ENCODE measurements around the gene KCND2. TPM values are rescaled to one million over a fixed set of nuclear protein-coding genes. Genes with fewer than 3 reads are reported as not detected.

The KCND2 gene
- total and polyA plus RNA-seq, 7 experiments from 2014 or later: not detected

DNA sequence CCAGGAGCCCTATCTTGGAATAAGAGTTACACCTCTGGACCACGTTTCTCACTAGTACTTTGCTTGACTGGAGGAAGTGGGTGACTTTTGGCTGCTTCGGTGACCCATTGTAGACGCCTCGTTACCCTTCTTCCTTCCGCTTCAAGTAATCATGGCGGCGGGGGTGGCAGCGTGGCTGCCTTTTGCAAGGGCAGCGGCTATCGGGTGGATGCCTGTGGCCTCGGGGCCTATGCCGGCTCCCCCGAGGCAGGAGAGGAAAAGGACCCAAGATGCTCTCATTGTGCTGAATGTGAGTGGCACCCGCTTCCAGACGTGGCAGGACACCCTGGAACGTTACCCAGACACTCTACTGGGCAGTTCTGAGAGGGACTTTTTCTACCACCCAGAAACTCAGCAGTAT, 1.5 kb downstream of the KCND2 start:
- Histone ChIP-seq H3K4me3 (ENCODE audit: low read length) (no peak overlapping the region), H3K9me3 (ENCODE audit: control insufficient read depth in 2 of 3, low read length in 3 of 3) (no peaks in the 10 kb centered on the region), H3K27me3 (ENCODE audit: control insufficient read depth in 2 of 2, insufficient read depth in 2 of 2, low read length in 2 of 2) (no peaks in the 10 kb centered on the region), H3K4me1 (ENCODE audit: control insufficient read depth in 2 of 2, insufficient read depth in 2 of 2, low read length in 2 of 2) (no peaks in the 10 kb centered on the region), H3K36me3 (ENCODE audit: control insufficient read depth in 2 of 3, insufficient read depth in 3 of 3, low read length in 3 of 3) (no peaks in the 10 kb centered on the region), H3K27ac (ENCODE audit: low read depth, low read length) (no peak overlapping the region)
- Mint-ChIP-seq H3K9me3 (peaks cover 0 to 10% (median 0%) of the 10 kb centered on the region in 11 donors), H3K36me3 (peaks cover 0 to 3% (median 0%) of the 10 kb centered on the region in 5 donors), H3K4me1 (peaks cover 0 to 8% (median 0%) of the 10 kb centered on the region in 7 donors), H3K27me3 (peaks cover 29 to 41% (median 33%) of the 10 kb centered on the region in 5 donors), H3K27ac (no peak overlapping the region), H3K4me3 (peak overlapping the region in 1 of 10 donors; percentile 39)
- ATAC-seq (no peak), DNase-seq (no peak)
- intact Hi-C loops (cut with micrococcal nuclease): loop anchor here in 1 of 2 donors (5.0 kb wide), 2 partner anchors 337 to 1002 kb away; no protein-coding TSS in a partner anchor
- ChIA-PET CTCF (no interaction called here), POLR2A (no interaction called here)

DNA sequence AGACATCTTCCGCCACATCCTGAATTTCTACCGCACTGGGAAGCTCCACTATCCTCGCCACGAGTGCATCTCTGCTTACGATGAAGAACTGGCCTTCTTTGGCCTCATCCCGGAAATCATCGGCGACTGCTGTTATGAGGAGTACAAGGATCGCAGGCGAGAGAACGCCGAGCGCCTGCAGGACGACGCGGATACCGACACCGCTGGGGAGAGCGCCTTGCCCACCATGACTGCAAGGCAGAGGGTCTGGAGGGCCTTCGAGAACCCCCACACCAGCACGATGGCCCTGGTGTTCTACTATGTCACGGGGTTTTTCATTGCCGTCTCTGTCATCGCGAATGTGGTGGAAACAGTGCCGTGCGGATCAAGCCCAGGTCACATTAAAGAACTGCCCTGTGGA, 1.9 kb downstream of the KCND2 start:
- Mint-ChIP-seq H3K27ac (no peak overlapping the region), H3K9me3 (peaks cover 0 to 10% (median 0%) of the 10 kb centered on the region in 11 donors), H3K36me3 (peaks cover 0 to 3% (median 0%) of the 10 kb centered on the region in 5 donors), H3K4me1 (peaks cover 0 to 8% (median 0%) of the 10 kb centered on the region in 7 donors), H3K4me3 (peak overlapping the region in 1 of 10 donors; percentile 2), H3K27me3 (peaks cover 27 to 41% (median 33%) of the 10 kb centered on the region in 5 donors)
- ChIA-PET CTCF (no interaction called here), POLR2A (no interaction called here)
- no peak overlapping the region for H3K27ac ChIP-seq (ENCODE audit: low read depth, low read length)
- H3K9me3 ChIP-seq (ENCODE audit: control insufficient read depth in 2 of 3, low read length in 3 of 3): no peaks in the 10 kb centered on the region
- H3K27me3 ChIP-seq (ENCODE audit: control insufficient read depth in 2 of 2, insufficient read depth in 2 of 2, low read length in 2 of 2): no peaks in the 10 kb centered on the region
- no peak overlapping the region for H3K4me3 ChIP-seq (ENCODE audit: low read length)
- intact Hi-C loops (cut with micrococcal nuclease): loop anchor here in 1 of 2 donors (5.0 kb wide), 2 partner anchors 338 to 1003 kb away; no protein-coding TSS in a partner anchor
- ATAC-seq (no peak), DNase-seq (no peak)
- H3K36me3 ChIP-seq (ENCODE audit: control insufficient read depth in 2 of 3, insufficient read depth in 3 of 3, low read length in 3 of 3): no peaks in the 10 kb centered on the region
- H3K4me1 ChIP-seq (ENCODE audit: control insufficient read depth in 2 of 2, insufficient read depth in 2 of 2, low read length in 2 of 2): no peaks in the 10 kb centered on the region

DNA sequence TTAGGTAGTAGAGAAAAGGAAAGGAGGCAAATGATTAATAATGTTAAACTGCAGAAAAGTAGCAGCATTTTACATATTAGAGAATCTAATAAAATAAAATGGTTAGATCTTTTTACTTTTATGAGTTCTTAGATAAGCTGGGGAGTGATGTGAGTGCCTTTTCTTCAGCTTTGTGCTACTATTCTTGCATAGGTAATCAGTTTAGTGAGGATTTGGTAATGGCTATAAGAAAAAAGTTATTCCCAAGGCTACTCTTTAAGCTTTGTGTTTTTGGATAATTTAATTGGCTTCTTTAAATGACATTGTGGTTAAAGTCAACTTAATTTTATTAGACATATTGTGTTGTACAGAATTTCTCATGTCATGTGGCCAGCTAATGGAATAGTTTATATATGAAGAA, 3.7 kb downstream of the KCND2 start:
- POLR2A ChIA-PET: no interaction called here
- Mint-ChIP-seq H3K4me1 (peaks cover 0 to 7% (median 0%) of the 10 kb centered on the region in 7 donors), H3K9me3 (peaks cover 0 to 10% (median 0%) of the 10 kb centered on the region in 11 donors), H3K36me3 (peaks cover 0 to 3% (median 0%) of the 10 kb centered on the region in 5 donors), H3K4me3 (no peak overlapping the region), H3K27me3 (peaks cover 23 to 35% (median 27%) of the 10 kb centered on the region in 5 donors), H3K27ac (no peak overlapping the region)
- H3K27ac ChIP-seq (ENCODE audit: low read depth, low read length): no peak overlapping the region
- CTCF ChIA-PET: no interaction called here
- H3K36me3 ChIP-seq (ENCODE audit: control insufficient read depth in 2 of 3, insufficient read depth in 3 of 3, low read length in 3 of 3): no peaks in the 10 kb centered on the region
- DNase-seq: no peak
- no peak overlapping the region for H3K4me3 ChIP-seq (ENCODE audit: low read length)
- no peaks in the 10 kb centered on the region for H3K27me3 ChIP-seq (ENCODE audit: control insufficient read depth in 2 of 2, insufficient read depth in 2 of 2, low read length in 2 of 2)
- no peak for ATAC-seq
- H3K9me3 ChIP-seq (ENCODE audit: control insufficient read depth in 2 of 3, low read length in 3 of 3): no peaks in the 10 kb centered on the region
- no peaks in the 10 kb centered on the region for H3K4me1 ChIP-seq (ENCODE audit: control insufficient read depth in 2 of 2, insufficient read depth in 2 of 2, low read length in 2 of 2)
- intact Hi-C loops (cut with micrococcal nuclease): no loop called here

DNA sequence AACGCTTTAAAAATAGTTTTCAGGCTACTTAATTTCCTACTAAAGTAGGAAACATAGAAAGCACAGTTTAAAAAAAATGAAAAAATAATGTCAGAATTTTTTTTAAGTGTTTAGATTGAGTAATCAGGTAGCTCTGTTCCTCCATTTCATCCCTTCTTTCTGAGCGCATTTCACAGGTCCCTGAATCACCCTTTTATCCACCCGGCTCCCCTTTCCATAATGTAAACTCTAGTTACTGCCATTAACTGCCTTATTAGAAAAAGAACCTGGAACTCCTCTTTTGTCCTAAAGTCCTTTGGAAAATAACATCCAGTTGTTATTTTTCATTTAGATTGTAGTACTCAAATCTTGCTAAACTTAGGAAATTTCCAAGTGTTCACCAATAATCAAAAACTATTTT, 5.8 kb downstream of the KCND2 start:
- Mint-ChIP-seq H3K27me3 (peaks cover 7 to 18% (median 14%) of the 10 kb centered on the region in 5 donors), H3K4me3 (no peak overlapping the region), H3K4me1 (peaks cover 0 to 2% (median 0%) of the 10 kb centered on the region in 7 donors), H3K27ac (no peak overlapping the region), H3K36me3 (peaks cover 0 to 3% (median 0%) of the 10 kb centered on the region in 5 donors), H3K9me3 (peaks cover 0 to 6% (median 0%) of the 10 kb centered on the region in 11 donors)
- Histone ChIP-seq H3K27me3 (ENCODE audit: control insufficient read depth in 2 of 2, insufficient read depth in 2 of 2, low read length in 2 of 2) (no peaks in the 10 kb centered on the region), H3K9me3 (ENCODE audit: control insufficient read depth in 2 of 3, low read length in 3 of 3) (no peaks in the 10 kb centered on the region), H3K36me3 (ENCODE audit: control insufficient read depth in 2 of 3, insufficient read depth in 3 of 3, low read length in 3 of 3) (no peaks in the 10 kb centered on the region), H3K4me3 (ENCODE audit: low read length) (no peak overlapping the region), H3K27ac (ENCODE audit: low read depth, low read length) (no peak overlapping the region), H3K4me1 (ENCODE audit: control insufficient read depth in 2 of 2, insufficient read depth in 2 of 2, low read length in 2 of 2) (no peaks in the 10 kb centered on the region)
- ATAC-seq (no peak), DNase-seq (no peak)
- intact Hi-C loops (cut with micrococcal nuclease): no loop called here
- CTCF ChIA-PET: no interaction called here
- POLR2A ChIA-PET: no interaction called here

DNA sequence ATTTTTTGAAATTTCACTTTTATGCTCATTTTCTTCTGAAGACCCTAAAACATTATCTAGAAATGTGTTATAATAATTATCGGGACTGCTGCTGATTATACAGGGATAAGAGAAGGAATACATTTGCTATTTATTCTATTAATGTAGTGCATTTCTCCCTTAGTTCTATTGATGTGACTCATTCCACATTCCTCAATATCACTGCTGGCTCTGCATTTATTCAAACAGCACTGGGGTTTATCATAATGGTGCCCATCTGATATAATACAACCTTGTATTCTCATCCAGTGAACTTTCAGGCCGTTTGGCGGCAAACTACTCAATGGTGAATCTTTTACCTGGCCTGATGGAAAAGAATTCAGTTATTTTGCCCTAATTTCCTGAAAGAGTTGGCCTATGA, 7.8 kb downstream of the KCND2 start:
- POLR2A ChIA-PET: no interaction called here
- Mint-ChIP-seq H3K27me3 (no peaks in the 10 kb centered on the region), H3K36me3 (no peaks in the 10 kb centered on the region), H3K4me1 (no peaks in the 10 kb centered on the region), H3K27ac (no peak overlapping the region), H3K9me3 (peaks cover 0 to 2% (median 0%) of the 10 kb centered on the region in 11 donors), H3K4me3 (no peak overlapping the region)
- no peak for ATAC-seq
- no peak overlapping the region for H3K4me3 ChIP-seq (ENCODE audit: low read length)
- no peak overlapping the region for H3K27ac ChIP-seq (ENCODE audit: low read depth, low read length)
- intact Hi-C loops (cut with micrococcal nuclease): no loop called here
- H3K27me3 ChIP-seq (ENCODE audit: control insufficient read depth in 2 of 2, insufficient read depth in 2 of 2, low read length in 2 of 2): no peaks in the 10 kb centered on the region
- no peaks in the 10 kb centered on the region for H3K4me1 ChIP-seq (ENCODE audit: control insufficient read depth in 2 of 2, insufficient read depth in 2 of 2, low read length in 2 of 2)
- H3K9me3 ChIP-seq (ENCODE audit: control insufficient read depth in 2 of 3, low read length in 3 of 3): no peaks in the 10 kb centered on the region
- CTCF ChIA-PET: no interaction called here
- H3K36me3 ChIP-seq (ENCODE audit: control insufficient read depth in 2 of 3, insufficient read depth in 3 of 3, low read length in 3 of 3): no peaks in the 10 kb centered on the region
- DNase-seq: no peak

DNA sequence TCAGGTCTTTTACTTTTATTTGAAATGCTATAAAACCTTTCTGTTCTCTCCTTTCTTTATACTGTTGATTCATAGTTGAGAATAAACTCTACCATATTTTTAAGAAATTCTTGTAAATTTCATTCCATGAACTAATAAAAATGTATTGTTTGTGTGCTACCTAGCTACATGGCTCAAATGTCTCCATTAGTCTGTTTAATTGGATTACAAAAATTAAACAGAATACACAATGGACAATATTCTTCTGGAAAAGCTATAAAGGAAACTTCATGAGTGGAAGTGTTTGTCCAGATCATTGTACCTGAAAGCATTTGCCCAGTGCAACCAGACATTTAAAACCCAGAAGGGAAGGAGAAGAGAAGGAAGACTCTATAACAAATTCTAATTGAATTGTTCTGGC, 20.1 kb downstream of the KCND2 start:
- Histone ChIP-seq H3K27ac (ENCODE audit: low read depth, low read length) (no peak overlapping the region), H3K36me3 (ENCODE audit: control insufficient read depth in 2 of 3, insufficient read depth in 3 of 3, low read length in 3 of 3) (no peaks in the 10 kb centered on the region), H3K4me1 (ENCODE audit: control insufficient read depth in 2 of 2, insufficient read depth in 2 of 2, low read length in 2 of 2) (no peaks in the 10 kb centered on the region), H3K27me3 (ENCODE audit: control insufficient read depth in 2 of 2, insufficient read depth in 2 of 2, low read length in 2 of 2) (no peaks in the 10 kb centered on the region), H3K9me3 (ENCODE audit: control insufficient read depth in 2 of 3, low read length in 3 of 3) (no peaks in the 10 kb centered on the region), H3K4me3 (ENCODE audit: low read length) (no peak overlapping the region)
- ATAC-seq: no peak
- no peak overlapping the region for H3K27ac Mint-ChIP-seq
- DNase-seq: no peak
- POLR2A ChIA-PET: no interaction called here
- no peaks in the 10 kb centered on the region for H3K4me1 Mint-ChIP-seq
- no peaks in the 10 kb centered on the region for H3K27me3 Mint-ChIP-seq
- H3K36me3 Mint-ChIP-seq: no peaks in the 10 kb centered on the region
- peaks cover 0 to 17% (median 0%) of the 10 kb centered on the region in 11 donors for H3K9me3 Mint-ChIP-seq
- intact Hi-C loops (cut with micrococcal nuclease): no loop called here
- CTCF ChIA-PET: no interaction called here
- H3K4me3 Mint-ChIP-seq: no peak overlapping the region

DNA sequence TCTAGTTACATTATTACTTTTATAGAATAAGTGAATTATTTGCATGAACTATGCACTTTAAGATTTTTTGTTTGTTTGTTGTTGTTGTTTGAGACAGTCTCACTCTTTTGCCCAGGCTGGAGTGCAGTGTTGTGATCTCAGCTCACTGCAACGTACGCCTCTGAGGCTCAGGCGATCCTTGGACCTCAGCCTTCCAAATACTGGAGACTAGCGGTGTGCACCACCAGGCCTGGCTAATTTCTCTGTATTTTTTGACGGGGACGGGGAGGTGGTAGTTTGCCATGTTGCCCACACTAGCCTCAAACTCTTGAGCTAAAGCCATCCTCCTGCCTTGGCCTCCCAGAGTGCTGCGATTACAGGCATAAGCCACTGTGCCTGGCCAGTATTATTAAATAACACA, 29.2 kb downstream of the KCND2 start:
- Mint-ChIP-seq H3K4me1 (no peaks in the 10 kb centered on the region), H3K9me3 (peaks cover 0 to 6% (median 0%) of the 10 kb centered on the region in 11 donors), H3K4me3 (no peak overlapping the region), H3K27me3 (no peaks in the 10 kb centered on the region), H3K36me3 (no peaks in the 10 kb centered on the region), H3K27ac (no peak overlapping the region)
- ATAC-seq (no peak), DNase-seq (no peak)
- CTCF ChIA-PET: no interaction called here
- H3K27me3 ChIP-seq (ENCODE audit: control insufficient read depth in 2 of 2, insufficient read depth in 2 of 2, low read length in 2 of 2): no peaks in the 10 kb centered on the region
- intact Hi-C loops (cut with micrococcal nuclease): no loop called here
- H3K4me3 ChIP-seq (ENCODE audit: low read length): no peak overlapping the region
- no peaks in the 10 kb centered on the region for H3K4me1 ChIP-seq (ENCODE audit: control insufficient read depth in 2 of 2, insufficient read depth in 2 of 2, low read length in 2 of 2)
- H3K9me3 ChIP-seq (ENCODE audit: control insufficient read depth in 2 of 3, low read length in 3 of 3): no peaks in the 10 kb centered on the region
- no peak overlapping the region for H3K27ac ChIP-seq (ENCODE audit: low read depth, low read length)
- POLR2A ChIA-PET: no interaction called here
- H3K36me3 ChIP-seq (ENCODE audit: control insufficient read depth in 2 of 3, insufficient read depth in 3 of 3, low read length in 3 of 3): no peaks in the 10 kb centered on the region

All from naive thymus-derived CD4-positive, alpha-beta T cell (primary cell).